Measurements from ENCODE around the gene LTBP1.
"Not testable (repeated sequence)": the region's sequence is repeated elsewhere in the genome, so short reads cannot be mapped to it uniquely, and the experiment has no call there.

Gene LTBP1

DNA sequence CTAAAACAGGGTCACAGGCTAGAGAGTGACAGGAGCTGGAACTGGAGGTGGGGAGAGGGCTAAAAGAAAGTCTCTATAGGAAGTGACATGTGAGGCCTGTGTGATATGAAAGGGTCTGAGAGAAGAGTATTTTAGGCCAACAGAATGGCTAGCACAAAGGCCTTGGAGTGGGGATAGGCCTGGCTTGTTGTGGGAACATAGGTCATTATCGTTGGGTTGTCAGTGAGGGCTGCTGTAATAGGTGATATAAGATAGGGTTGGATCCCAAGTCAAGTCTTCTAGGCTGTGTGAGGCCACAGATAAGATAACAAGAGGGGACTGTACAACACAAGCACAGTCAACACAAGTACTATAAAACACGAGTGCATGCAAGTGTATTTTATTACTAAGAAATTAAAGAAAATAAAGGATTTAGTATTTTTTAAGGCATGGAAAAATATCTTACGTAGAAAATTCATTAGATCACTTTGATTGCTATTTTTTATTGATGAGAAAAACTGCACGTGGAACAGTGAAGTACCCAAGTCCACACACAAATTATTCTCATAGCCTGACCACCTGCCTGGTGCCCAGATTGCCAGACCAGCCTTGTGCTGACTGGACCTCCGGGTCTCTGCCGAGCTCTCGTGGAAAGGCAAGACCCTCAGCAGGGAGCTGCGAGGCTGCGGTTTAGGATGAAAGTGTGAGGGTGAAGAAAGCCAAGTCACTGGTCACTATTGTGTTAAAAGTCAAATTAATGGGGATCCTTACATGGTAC is 14.1 kb downstream of the LTBP1 start:
- no peak for DNase-seq (ENCODE audit: low spot score)

DNA sequence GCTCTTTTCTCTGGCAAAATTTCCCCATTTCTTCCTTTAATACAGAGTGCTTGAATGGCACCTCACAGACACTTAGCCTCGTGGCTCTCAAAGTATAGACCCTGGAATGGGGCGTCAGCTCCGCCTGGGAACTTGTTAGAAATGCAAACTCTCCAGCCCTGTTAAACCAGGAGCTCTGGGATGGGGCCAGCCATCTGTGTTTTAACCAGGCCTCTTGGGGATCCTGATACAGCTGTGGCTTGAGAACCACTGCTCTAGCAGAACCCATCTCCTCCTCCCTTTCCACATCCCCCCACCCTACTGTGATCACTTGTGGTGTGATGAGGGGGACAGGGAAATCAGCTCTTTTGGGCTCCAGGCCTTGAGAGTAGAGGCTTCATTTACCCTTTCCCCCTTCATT is 15.9 kb downstream of the LTBP1 start:
- DNase-seq (ENCODE audit: low spot score), result no peak

DNA sequence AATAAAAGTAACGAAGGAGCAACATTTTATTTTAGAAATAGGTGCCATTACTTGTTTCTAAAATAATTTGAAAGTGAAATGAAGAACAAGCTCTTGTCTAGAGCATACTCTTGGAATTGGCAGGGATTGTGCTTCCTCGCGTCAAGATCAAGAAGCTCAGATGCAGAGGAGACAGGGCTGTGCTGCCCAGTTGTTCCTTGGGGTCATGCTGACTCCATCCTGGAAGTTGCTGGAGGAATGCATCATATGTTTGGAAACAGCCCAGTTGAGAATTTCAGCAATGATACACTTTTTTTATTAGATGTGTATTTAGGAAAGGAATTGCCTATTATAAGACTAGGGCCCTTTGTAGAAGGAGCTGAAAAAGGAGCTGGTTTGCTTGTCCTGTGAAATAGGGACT is 17.2 kb downstream of the LTBP1 start:
- no peak for DNase-seq (ENCODE audit: low spot score)

DNA sequence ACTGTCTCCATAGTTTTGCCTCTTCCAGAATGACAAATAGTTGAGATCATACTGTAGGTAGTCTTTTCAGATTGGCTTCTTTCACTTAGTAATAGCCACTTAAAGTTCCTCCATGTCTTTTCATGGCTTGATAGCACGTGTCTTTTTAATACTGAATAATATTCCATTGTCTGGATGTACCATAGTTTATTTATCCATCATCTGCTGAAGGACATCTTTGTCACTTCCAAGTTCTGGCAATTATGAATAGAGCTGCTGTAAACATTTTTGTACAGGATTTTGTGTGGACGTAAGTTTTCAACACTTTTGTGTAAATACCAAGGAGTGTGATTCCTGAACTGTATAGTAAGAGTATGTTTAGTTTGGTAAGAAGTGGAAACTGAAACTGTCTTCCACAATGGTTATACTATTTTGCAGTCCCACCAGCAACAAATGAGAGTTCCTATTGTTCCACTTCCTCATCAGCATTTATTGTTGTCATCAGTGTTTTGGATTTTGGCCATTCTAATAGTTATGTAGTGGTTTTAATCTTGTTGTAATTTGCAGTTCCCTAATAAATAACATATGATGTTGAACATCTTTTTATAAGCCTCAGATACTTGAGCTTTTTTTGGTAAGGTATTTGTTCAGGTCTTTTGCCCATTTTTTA is 18.9 kb downstream of the LTBP1 start:
- DNase-seq (ENCODE audit: low spot score), result no peak

DNA sequence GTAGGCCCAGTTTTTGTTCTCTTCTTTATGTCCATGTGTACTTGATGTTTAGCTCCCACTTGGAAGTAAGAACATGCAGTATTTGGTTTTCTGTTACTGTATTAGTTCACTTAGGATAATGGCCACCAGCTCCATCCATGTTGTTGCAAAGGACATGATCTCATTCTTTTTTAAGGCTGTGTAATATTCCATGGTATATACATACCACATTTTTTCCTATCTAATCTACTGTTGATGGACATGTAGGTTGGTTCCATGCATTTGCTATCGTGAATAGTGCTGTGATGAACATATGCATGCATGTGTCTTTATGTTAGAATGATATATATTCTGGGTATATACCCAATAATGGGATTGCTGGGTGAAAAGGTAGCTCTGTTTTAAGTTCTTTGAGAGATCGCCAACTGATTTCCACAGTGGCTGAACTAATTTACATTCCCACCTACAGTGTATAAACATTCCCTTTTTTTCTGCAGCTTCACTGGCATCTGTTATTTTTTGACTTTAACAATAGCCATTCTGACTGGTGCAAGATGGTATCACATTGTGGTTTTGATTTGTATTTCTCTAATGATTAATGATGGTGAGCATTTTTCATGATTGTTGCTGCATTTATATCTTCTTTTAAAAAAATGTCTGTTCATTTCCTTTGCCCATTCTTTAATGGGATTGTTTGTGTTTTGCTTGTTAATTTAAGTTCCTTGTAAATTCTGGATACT is 22.9 kb downstream of the LTBP1 start:
- no peak for DNase-seq (ENCODE audit: low spot score)

DNA sequence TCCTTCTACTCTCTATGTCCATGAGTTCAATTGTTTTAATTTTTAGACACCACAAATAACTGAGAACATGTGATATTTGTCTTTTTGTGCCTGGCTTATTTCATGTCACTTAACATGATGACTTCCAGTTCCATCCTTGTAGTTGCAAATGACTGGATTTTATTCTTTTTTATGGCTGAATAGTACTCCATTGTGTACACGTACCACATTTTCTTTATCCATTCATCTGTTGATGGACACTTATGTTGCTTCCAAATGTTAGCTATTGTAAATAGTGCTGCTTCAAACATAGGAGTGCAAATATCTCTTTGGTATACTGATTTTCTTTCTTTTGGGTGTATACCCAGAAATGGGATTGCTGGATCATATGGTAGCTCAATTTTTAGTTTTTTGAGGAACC is 27.0 kb downstream of the LTBP1 start:
- not testable (repeated sequence) for DNase-seq (ENCODE audit: low spot score)

DNA sequence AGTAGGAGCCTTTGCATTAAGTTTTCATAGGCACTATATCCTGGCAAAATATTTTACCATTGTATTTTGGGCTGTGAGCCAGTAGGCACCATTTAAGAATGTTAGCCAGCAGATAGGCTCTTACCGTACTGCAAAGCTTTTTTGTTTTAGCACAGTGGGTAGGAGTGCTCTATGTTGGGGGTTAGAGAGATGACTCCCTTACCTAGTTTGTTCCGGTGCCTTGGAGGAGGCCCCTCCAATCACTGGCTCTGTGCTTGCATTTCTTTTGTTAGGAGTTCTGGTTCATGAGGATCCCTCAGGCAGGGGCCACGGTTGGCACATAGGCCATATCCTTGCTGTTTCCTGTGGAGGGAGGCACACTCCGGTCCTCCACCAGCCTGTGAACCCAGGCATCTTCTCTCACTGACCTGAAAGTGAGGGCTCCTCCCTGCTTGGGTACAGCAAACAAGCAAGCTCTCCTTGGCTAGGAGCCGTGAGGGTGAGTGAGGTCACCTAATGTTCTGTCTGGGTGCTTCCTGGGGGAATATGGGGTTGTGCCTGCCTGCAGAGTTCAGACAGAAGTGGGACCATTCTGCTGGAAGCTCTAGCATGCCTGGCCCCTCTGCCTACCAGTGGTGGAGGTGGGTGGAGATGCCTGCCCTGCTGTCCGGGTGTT is 29.8 kb downstream of the LTBP1 start:
- no peak for DNase-seq (ENCODE audit: low spot score)

DNA sequence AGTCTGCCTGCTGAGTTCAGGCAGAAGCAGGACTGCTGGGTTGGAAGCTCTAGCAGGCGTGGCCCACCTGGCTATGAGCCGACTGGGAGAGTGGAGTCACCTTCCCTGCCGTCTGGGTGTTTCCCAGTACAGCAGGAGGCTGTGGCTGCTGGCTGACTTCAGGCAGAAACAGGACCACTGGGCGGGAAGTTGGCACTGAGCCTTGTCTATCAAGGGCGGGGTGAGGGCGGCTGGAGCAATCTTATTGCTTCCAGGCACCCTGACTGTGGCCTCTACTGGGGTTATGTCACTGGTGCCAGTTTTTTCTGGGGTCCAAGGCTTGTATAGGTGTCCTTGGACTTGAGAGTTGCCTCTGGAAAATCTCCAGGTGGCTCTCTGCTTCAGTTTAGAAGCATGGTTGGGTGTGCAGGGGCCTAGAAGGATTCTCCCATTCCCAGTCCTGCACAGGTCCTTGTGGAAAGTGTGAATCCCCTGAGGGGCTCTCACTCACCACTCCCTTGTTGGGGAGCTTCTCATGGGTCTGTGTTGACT is 30.5 kb downstream of the LTBP1 start:
- no peak for DNase-seq (ENCODE audit: low spot score)

DNA sequence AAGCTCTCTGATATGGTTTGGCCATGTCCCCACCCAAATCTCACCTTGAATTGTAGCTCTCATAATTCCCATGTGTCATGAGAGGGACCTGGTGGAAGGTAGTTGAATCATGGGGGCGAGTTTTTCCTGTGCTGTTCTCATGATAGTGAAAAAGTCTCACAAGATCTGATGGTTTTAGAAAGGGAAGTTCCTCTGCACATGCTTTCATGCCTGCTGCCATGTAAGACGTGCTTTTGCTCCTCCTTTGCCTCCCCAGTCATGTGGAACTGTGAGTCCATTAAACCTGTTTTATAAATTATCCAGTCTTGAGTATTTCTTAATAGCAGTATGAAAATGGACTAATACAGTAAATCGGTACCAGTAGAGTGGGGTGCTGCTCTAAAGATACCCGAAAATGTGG is 34.9 kb downstream of the LTBP1 start:
- no peak for DNase-seq (ENCODE audit: low spot score)

DNA sequence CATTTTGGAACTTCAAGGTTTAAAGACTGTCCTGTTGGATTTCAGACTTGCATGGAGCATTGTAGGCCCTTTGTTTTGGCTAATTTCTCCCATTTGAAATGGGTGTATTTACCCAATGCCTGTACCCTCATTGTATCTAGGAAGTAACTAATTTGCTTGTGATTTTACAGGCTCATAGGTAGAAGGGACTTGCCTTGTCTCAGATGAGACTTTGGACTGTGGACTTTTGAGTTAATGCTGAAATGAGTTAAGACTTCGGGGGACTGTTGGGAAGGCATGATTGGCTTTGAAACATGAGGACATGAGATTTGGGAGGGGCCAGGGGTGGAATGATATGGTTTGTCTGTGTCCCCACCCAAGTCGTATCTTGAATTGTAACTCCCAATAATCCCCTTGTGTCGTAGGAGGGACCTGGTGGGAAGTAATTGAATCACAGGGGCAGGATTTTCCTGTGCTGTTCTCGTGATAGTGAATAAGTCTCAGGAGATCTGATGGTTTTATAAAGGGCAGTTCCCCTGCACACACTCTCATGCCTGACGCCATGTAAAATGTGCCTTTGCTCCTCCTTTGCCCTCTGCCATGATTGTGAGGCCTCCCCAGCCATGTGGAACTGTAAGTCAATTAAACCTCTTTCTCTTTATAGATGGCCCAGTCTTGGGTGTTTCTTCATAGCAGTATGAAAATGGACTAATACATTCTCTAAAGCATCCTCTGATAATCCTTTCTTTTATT is 36.6 kb downstream of the LTBP1 start:
- DNase-seq (ENCODE audit: low spot score), result not testable (repeated sequence)

DNA sequence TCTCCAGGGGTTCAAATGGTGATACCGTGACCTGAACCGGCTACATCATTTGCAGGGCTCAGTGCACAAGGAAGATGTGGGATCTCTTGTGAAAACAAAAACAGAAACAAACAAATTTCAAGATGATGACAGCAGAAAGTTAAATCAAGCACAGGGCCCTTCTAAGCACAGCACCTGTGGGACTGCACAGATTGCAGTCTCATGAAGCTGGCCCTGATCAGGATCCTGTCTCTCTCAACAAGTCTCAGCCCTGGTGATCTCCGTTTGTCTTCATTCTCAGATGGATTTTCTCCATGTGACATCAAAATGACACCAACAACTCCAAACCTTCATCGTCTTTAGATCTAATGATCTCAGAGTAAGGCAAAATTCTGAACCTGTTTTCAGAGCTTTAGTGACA is 39.7 kb downstream of the LTBP1 start:
- DNase-seq (ENCODE audit: low spot score), result no peak

DNA sequence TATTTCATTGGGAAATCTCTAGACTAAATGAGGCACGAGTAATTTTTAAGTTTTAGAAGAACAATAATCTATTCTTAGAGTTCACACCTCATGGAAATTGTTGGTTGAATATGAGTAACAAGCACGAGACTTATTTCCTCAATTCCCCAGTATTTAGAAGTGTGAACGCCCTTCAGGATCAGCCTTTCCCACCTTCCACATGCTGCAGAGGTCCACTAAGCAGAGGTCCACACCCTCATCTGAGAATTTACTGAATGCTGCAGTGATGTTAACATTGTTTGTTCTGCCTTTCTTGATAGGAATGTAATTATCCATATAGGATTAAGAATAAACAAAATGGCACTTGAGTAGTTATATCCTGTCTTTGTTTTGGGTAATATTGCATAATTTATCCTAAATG is 41.8 kb downstream of the LTBP1 start:
- no peak for DNase-seq (ENCODE audit: low spot score)

DNA sequence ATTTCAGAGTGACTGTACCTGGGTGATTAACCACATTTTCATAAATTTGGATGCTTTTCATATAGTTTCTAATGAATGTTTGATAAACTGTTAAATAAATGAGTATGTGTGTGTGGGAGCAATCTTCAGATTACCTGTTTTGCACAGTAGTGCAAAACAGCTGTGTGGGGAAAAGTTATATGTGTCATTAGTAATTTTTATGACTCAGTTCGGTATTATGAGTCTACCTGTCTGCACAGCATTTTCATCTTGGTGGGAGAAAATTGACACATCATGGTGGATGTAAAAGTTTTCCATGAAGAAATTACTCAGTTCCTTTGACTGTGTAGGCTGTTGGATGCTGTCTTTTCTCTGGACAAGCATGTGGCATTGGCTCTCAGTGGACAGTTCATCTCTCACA is 43.8 kb downstream of the LTBP1 start:
- DNase-seq (ENCODE audit: low spot score), result no peak

DNA sequence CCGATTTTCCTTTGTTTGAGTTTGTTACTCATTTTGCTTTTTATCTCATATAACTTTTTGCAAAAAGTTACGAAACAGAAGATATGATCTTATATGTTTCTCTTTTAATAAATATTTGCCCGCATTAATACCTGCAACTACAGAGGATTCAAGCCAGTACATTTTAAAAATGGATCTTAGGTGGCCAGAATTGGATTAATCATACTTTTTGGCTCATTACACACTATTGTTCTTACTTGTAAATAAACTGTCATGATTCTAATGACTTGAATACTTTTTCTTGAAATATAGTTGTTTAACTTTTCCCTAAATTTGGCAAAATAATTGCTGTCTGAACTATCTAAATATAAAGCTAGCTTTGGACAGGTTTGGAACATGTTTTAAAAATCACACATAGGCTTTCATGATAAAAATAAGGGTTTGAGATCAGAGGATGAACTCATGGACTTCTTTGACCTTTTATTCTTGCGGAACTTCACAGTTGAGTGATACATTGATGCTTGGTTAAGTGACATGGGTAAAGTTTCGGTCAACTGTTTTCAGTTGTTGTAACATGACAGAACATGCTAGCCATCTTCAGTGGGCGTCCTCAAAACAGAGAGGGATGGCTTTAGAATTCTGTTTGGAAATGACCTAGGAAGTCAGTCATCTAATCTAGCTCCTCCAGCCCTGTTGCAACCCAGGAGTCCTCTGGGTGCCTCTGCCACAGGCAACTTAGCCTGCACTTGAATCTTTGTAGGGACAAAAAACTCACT is 44.5 kb downstream of the LTBP1 start:
- no peak for DNase-seq (ENCODE audit: low spot score)

DNA sequence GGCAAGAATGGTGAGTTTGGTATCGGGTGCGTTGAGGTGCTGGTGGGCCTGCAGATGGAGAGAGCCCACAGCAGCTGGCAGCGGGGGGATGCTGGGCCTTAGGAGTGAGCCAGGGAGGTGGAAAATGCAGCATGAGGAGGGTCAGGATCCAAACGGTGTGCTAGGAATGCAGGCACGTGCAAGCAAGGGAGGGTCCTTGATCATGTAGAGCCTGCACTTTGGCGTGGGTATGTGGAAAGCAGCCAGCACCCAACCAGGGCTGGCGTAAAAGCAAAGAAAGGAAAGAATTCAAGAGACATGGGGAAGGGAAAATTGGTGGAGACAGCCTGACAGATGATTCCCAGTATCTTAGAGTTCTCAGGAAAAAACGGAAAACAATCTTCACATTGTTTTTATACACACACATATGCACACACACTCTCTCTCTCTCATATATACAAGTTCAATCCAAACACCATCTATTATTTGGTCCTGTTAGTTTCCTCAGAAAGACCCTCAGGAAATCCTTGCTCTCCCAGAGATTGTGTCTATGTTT is 46.3 kb downstream of the LTBP1 start:
- DNase-seq (ENCODE audit: low spot score), result no peak

DNA sequence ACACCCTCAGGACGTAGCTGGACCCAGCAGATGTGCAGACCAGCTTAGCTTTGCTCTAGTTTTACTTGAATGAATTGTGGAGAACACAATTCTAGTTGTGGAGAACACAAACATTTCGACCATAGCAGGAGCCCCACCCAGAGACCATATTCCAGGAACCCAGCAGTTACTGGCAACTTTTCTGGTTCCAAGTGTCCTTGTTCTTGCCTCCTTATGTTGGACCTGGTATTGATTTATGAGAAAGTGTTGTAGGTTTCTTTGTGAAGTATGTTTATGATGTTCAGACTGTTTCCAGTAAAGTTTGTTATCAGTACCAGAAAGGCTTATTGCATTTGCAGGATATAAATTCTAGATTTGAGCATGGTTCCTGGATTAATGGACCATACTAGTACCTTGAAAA is 51.0 kb downstream of the LTBP1 start:
- DNase-seq (ENCODE audit: low spot score), result no peak

DNA sequence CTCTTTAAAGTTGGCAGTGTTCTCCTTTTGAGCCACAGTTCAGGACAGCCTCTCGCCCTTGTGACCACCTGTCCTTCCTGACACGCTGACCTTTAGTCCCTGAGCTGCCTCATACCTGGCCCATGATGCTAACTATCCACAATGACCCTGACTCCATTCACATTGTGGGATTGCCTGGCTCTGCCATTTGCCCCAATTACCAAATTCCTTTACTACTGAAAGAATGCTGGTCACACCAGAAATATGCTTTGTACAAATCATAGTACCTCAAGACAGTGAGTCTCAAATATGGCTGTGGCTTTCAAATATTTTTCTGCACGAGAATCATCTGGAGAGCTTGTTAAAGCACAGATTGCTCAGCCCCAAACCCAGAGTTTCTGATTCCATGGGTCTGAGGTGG is 54.2 kb downstream of the LTBP1 start:
- DNase-seq (ENCODE audit: low spot score), result no peak

DNA sequence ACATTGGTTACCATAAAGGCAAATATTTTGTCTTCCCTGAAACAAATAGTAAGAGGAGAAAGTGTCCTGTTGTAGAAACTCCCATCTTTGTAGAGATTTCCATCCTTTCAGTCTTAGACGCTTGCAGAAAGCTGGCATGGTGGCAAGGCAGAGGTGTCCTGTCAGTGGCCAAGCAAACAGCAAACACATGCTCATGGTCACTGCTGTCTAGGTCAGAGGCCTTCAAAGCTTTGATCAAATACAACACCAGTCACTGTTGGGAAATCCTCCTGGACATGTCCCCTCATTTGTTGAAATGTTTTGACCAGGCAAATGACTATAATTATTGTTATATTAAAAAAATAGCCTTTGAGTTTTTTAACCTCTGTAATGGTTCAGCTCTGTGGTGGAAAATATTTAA is 55.1 kb downstream of the LTBP1 start:
- DNase-seq (ENCODE audit: low spot score), result no peak

DNA sequence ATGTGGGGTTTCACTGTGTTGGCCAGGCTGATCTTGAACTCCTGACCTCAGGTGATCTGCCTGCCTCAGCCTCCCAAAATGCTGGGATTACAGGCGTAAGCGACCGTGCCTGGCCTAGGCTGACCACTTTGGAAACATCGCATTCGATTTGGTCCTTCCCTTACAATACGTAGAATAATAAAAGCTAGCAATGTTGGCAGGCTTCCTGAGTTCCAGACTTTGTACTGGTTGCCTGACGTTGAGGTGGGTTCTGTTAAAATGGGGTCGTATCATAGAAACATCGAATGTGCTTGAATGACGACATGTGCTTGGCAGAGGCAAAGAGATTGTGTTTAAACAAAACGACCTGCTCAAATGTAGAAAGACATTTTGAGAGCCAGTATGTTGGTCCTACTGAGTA is 56.1 kb downstream of the LTBP1 start:
- no peak for DNase-seq (ENCODE audit: low spot score)

DNA sequence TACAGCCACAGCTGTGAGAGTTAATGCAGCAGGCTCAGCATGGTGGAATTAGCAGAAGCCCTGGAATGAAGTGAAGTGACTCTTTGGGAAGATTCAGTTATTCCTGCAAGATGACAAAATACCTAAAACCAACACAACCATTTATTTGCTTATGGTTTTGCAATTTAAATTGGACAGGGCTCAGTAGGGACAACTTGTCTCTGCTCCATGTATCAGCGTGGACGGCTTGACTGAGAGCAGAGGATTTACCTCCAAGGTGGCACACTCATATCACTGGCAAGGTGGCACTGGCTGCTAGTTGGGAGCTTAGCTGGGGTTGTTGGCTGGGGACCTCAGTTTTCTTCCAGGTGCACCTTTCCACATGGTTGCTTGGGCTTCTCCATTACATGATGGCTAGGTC is 58.3 kb downstream of the LTBP1 start:
- no peak for DNase-seq (ENCODE audit: low spot score)

DNA sequence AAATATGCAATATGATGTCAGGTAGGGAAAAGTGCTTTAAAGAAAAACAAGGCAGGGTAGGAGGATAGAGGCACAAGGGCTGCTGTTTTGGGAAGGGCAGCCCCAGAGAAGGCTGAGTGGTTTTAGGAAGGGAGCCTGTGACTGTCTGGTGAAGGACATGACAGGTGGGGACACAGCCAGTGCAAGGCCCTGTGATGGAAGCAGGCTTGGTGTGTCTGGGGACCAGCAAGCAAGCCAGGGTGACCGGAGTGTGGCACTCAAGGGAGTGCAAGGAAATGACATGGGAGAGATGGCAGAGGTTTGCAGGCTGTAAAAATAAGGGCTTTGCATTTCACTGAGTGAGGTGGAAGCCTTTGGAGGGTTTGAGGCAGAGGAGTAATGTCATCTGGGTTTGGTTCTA is 62.0 kb downstream of the LTBP1 start:
- DNase-seq (ENCODE audit: low spot score), result no peak
